PC-3 (cell line): ENCODE data around the gene PCDHB11. TPM values are rescaled to one million over a fixed set of nuclear protein-coding genes. Genes with fewer than 3 reads are reported as not detected.

ENCODE experiments used
- ATAC-seq: fragments of 200-7000 bp; cut with Tn5 transposase; 2 replicates; pipeline ENCODE4 v1.9.1; 2020; ENCODE audit warnings: mild to moderate bottlenecking, moderate library complexity
- Bru-seq: library from RNA; stranded (reverse); fragments of 400-500 nt; gene quantifications from one replicate; lab custom pipeline; 2021; lab: Mats Ljungman, UMichigan
- BruChase-seq, 2 experiments: library from RNA; stranded (reverse); fragments of 400-500 nt; gene quantifications; one replicate each; lab custom pipeline; 2021; lab: Mats Ljungman, UMichigan
- BruUV-seq: library from RNA; stranded (reverse); fragments of 400-500 nt; replicated peaks from 2 replicates; lab custom pipeline; 2021; lab: Mats Ljungman, UMichigan
- CTCF ChIA-PET: fragments of 300-600 bp; sonication (Branson Sonifier 250); formaldehyde crosslinking; loops from one replicate; lab custom pipeline; 2022; ENCODE audit warnings: antibody characterized with exemption; lab: Charles Lee
- POLR2A ChIA-PET: fragments of 300-600 bp; sonication (Branson Sonifier 250); formaldehyde crosslinking; loops from one replicate; lab custom pipeline; 2022; ENCODE audit warnings: antibody characterized with exemption; ENCODE audit not compliant: unreplicated experiment; lab: Charles Lee
- DNase-seq: peaks from one replicate; pipeline ENCODE4 v3.0.0-alpha.2; 2015
- H2AFZ ChIP-seq: fragments of 300-600 bp; sonication (generic); 2 replicates; pipeline ENCODE4 v1.6.0; 2016; ENCODE audit warnings: antibody characterized with exemption, low read length
- H3F3A ChIP-seq: fragments of 300-600 bp; sonication (generic); one replicate; pipeline ENCODE4 v1.6.0; 2017; ENCODE audit warnings: antibody characterized with exemption, low read length, control low read depth, mild to moderate bottlenecking; ENCODE audit not compliant: unreplicated experiment
- H3K27ac ChIP-seq: fragments of 300-600 bp; sonication (generic); 2 replicates; pipeline ENCODE4 v1.5.1; 2016; ENCODE audit warnings: mild to moderate bottlenecking, low read length
- H3K27me3 ChIP-seq: fragments of 300-600 bp; sonication (generic); 2 replicates; pipeline ENCODE4 v1.6.1; 2016; ENCODE audit warnings: low read length, mixed read lengths
- H3K36me3 ChIP-seq: fragments of 300-600 bp; sonication (generic); 2 replicates; pipeline ENCODE4 v1.6.1; 2016; ENCODE audit warnings: low read depth, mixed run types, low read length, mixed read lengths
- H3K4me1 ChIP-seq: fragments of 300-600 bp; sonication (generic); 2 replicates; pipeline ENCODE4 v1.5.1; 2016; ENCODE audit warnings: low read length; ENCODE audit not compliant: insufficient read depth
- H3K4me2 ChIP-seq: fragments of 300-600 bp; sonication (generic); 2 replicates; pipeline ENCODE4 v1.6.0; 2016; ENCODE audit warnings: low read length
- H3K4me3 ChIP-seq: fragments of 300-600 bp; sonication (generic); 2 replicates; pipeline ENCODE4 v1.5.1; 2016; ENCODE audit warnings: mild to moderate bottlenecking, low read length, mixed read lengths
- H3K79me2 ChIP-seq: fragments of 300-600 bp; sonication (generic); 2 replicates; pipeline ENCODE4 v1.6.1; 2017; ENCODE audit warnings: low read length, mixed read lengths
- H3K9ac ChIP-seq: fragments of 300-600 bp; sonication (generic); 2 replicates; pipeline ENCODE4 v1.6.0; 2016; ENCODE audit warnings: mild to moderate bottlenecking, low read length
- H3K9me2 ChIP-seq: fragments of 300-600 bp; sonication (generic); replicated peaks from 2 replicates; pipeline ENCODE4 v1.6.1; 2016; ENCODE audit warnings: mixed run types, low read length, mixed read lengths
- H3K9me3 ChIP-seq: fragments of 300-600 bp; sonication (generic); 2 replicates; pipeline ENCODE4 v1.6.1; 2016; ENCODE audit warnings: low read length, mixed read lengths
- H4K20me1 ChIP-seq: fragments of 300-600 bp; sonication (generic); 2 replicates; pipeline ENCODE4 v1.6.1; 2016; ENCODE audit warnings: low read length, mixed read lengths
- EZH2 ChIP-seq: fragments of 300-600 bp; sonication (generic); IDR thresholded peaks from one replicate; pipeline ENCODE4 v1.6.1; 2017; ENCODE audit warnings: antibody characterized with exemption, mild to moderate bottlenecking, low read length; ENCODE audit not compliant: unreplicated experiment
- EZH2phosphoT487 ChIP-seq: fragments of 300-600 bp; sonication (generic); IDR thresholded peaks from 2 replicates; pipeline ENCODE4 v1.6.1; 2018; ENCODE audit warnings: mild to moderate bottlenecking, antibody characterized with exemption, low read length, borderline replicate concordance
- intact Hi-C: fragments of 100-400 bp; cut with micrococcal nuclease; formaldehyde crosslinking; loops from 2 replicates; pipeline ENCODE4 v1.9.0; 2023
- long read RNA-seq: library from polyadenylated mRNA; unstranded; transcript quantifications from one replicate; pipeline ENCODE4 v2.0.0, GENCODE V29; 2021; ENCODE audit not compliant: unreplicated experiment
- total RNA-seq: library from RNA; depleted of rRNA; stranded (reverse); fragments of >200 nt; gene quantifications from 2 replicates; pipeline ENCODE4 v1.2.3, GENCODE V29; 2014; rRNA removed
- TF ChIP-seq, protein P1 (sequence below): fragments of 300-600 bp; sonication (generic); conservative IDR thresholded peaks from 2 replicates; pipeline ENCODE4 v1.5.1; 2017; ENCODE audit warnings: antibody characterized with exemption, low read depth, mild to moderate bottlenecking, low read length

The PCDHB11 gene
- total RNA-seq (0.40 and 0.69 TPM in 2 replicates), Bru-seq, nascent RNA (percentile 30 among the genes with signal in this experiment), BruChase-seq, experiment 1, labeled RNA remaining after a 6-hour chase (percentile 41 among the genes with signal in this experiment), BruChase-seq, experiment 2, labeled RNA remaining after a 2-hour chase (percentile 51 among the genes with signal in this experiment)
- long read RNA-seq = 0 reads

DNA sequence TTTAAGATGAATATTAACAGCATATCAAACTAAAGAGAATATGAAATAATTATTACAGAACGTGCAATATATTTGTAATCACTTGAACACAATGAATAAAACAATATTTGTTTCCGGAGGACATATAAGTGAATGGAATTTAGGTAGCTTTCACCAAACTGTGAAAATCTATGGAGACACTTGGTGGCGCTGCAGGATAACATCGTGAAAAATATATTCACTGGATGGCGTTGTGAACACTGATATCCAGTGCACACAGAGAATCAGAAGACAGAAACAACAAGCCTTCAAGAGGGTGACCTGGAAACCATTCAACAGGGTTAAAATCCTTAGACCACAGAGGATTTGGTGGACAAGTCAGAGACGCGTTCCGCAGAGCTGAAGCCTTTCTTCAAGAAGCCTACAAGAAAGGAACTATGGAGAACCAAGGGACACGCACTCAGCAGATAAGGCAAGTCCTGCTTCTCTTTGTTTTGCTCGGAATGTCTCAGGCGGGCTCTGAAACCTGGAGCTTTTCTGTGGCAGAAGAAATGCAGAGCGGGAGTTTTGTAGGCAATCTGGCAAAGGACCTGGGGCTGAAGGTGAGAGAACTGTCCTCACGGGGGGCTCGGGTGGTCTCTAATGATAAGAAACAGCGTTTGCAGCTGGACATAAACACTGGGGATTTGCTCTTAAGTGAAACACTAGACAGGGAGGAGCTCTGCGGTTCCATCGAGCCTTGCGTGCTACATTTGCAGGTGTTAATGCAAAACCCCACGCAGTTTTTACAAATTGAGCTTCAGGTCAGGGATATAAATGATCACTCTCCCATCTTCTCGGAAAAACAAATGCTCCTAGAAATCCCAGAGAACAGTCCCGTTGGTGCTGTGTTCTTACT, at the start of gene PCDHB11:
TSS of gene PCDHB11 (plus strand) at position 269 of the 877 bp plus-strand sequence. CDS start at position 417, 148 bp downstream.
- Histone ChIP-seq H3K4me2 (0 out of 2 replicates have a peak within 1 kb of the TSS, but pooled peaks have one; percentile 18), H3K4me3 (no peak within 1 kb of the TSS), H3K4me1 (no peaks in the 10 kb centered on the region), H3K9me2 (no peaks in the 10 kb centered on the region), H4K20me1 (no peaks in the 10 kb centered on the region), H3K9ac (no peak within 1 kb of the TSS), H3K27me3 (no peaks in the 10 kb centered on the region), H3K27ac (no peak within 1 kb of the TSS), H3K36me3 (no peaks in the 10 kb centered on the region), H3K9me3 (peaks cover 3% of the 10 kb centered on the region; the same call in 1 of the 2 replicates), H2AFZ (no peak within 1 kb of the TSS; the same call in 1 of the 2 replicates), H3K79me2 (no peaks in the 10 kb centered on the region), H3F3A (no peaks in the 10 kb centered on the region)
- ChIA-PET POLR2A (no interaction called here), CTCF (interaction anchor here (0.6 kb wide), 1 partner anchor 299 kb away, joined by 4 read pairs; no protein-coding TSS in a partner anchor)
- ATAC-seq (no peak), DNase-seq (peak; percentile 37)
- no TSS peak for BruUV-seq
- intact Hi-C loops = no loop called here
- TF ChIP-seq, protein P1, sequence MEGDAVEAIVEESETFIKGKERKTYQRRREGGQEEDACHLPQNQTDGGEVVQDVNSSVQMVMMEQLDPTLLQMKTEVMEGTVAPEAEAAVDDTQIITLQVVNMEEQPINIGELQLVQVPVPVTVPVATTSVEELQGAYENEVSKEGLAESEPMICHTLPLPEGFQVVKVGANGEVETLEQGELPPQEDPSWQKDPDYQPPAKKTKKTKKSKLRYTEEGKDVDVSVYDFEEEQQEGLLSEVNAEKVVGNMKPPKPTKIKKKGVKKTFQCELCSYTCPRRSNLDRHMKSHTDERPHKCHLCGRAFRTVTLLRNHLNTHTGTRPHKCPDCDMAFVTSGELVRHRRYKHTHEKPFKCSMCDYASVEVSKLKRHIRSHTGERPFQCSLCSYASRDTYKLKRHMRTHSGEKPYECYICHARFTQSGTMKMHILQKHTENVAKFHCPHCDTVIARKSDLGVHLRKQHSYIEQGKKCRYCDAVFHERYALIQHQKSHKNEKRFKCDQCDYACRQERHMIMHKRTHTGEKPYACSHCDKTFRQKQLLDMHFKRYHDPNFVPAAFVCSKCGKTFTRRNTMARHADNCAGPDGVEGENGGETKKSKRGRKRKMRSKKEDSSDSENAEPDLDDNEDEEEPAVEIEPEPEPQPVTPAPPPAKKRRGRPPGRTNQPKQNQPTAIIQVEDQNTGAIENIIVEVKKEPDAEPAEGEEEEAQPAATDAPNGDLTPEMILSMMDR = peak; percentile 45; the same call in 1 of the 2 replicates
- TF ChIP-seq EZH2 = no peak
- TF ChIP-seq EZH2phosphoT487 = no peak

DNA sequence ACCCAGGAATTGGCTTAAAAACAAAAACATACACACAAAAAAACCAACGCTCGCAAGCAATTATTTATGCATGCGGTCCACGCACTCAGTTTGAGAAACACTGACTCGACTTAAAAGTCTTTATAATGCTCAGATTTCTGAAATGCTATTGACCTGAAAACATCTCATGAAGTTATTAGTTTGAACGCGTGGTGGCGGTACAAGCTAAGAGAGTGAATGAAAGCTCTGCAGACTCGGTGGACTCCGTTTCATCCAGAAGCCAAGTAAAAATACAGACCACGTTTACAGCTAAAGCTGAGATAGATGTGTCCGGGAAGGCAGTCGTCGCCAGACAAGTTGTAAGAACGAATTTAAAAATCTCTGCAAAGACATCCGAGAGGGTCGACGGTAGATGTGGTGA, 49.6 kb upstream of the PCDHB11 start, which contains the start of gene PCDHB6:
TSS of gene PCDHB6 (plus strand) at position 246 of the 400 bp plus-strand sequence. CDS start 201 bp downstream, outside the sequence.
- Histone ChIP-seq H3K36me3 (no peaks in the 10 kb centered on the region), H3K79me2 (no peaks in the 10 kb centered on the region), H3K9me3 (no peaks in the 10 kb centered on the region), H3K9me2 (no peaks in the 10 kb centered on the region), H3K27me3 (no peaks in the 10 kb centered on the region), H3K4me3 (no peak within 1 kb of the TSS), H3K9ac (no peak within 1 kb of the TSS), H2AFZ (no peak within 1 kb of the TSS), H4K20me1 (no peaks in the 10 kb centered on the region), H3K27ac (no peak within 1 kb of the TSS), H3K4me1 (no peaks in the 10 kb centered on the region), H3F3A (no peaks in the 10 kb centered on the region), H3K4me2 (no peak within 1 kb of the TSS)
- TF ChIP-seq EZH2 (no peak), EZH2phosphoT487 (no peak)
- TF ChIP-seq, protein P1 = no peak
- ATAC-seq (no peak), DNase-seq (no peak)
- no TSS peak for BruUV-seq
- ChIA-PET POLR2A (no interaction called here), CTCF (no interaction called here)
- intact Hi-C loops = no loop called here
